Measurements from ENCODE around the gene PRSS36. TPM values are rescaled to one million over a fixed set of nuclear protein-coding genes. Genes with fewer than 3 reads are reported as not detected.

PRSS36 gene
- total and polyA plus RNA-seq, 9 of the 15 experiments (the other 6 are each of a cell fraction or from before 2014, with no cell fraction given) = 0.09 to 1.2 (median 0.54) TPM; not detected in 2

DNA sequence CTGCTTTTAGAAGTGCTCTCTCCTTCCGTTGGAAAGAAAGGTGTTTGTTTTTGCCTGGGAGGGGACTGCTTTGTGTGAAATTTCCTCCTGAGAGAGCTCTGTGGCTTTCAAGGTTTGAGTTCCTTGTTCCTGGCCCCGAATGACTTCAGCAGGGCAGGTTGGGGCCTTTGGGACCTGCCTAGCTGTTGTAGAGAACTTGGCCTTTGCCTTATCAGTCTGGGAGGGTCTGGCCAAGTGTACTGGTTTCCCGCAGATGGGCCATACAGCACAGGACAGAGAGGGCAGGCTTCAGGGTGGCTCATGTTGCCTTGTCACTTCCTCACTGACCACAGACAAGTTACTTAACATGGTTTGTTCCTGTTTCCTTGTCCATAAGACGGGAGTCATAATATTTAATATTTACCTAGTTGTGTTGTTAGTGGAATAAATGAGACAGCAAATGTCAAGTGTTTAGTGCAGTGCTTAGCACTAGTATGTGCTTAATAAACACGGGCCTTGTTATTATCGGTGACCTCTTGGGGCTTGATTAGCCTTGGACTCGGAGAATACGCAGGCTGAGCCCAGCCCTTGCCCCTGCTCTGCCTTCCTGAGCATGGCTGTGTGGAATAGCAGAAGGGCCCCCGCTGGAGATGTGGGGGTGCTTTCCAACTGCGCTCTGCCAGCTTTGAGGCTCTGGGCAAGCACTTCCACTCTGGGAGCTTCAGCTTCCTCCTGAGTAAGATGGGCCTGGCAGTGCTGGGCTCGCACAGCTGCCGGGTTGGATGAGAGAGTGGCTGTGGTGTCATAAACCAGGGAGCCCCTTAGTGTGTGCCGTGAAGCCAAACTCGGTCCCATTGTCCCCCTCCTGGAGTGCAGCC lies 20.9 kb downstream of the PRSS36 start (continued):
- TF ChIP-seq ZNF398 (CRISPR knock-in tag; IDR thresholded peaks at IDR 0.05) (no peak), PRPF4 (IDR thresholded peaks at IDR 0.05; ENCODE audit: insufficient read depth, low read depth, low read length, poor library complexity, severe bottlenecking) (no peak), L3MBTL2 (IDR thresholded peaks at IDR 0.05) (no peak), NCOA4 (IDR thresholded peaks at IDR 0.05; ENCODE audit: partially characterized antibody) (no peak), HBP1 (CRISPR knock-in tag; IDR thresholded peaks at IDR 0.05) (no peak), FIP1L1 (IDR thresholded peaks at IDR 0.05; ENCODE audit: low read depth, low read length, poor library complexity, severe bottlenecking) (no peak), NFIX (CRISPR knock-in tag; IDR thresholded peaks at IDR 0.05; ENCODE audit: low read depth) (no peak), RREB1 (CRISPR knock-in tag; IDR thresholded peaks at IDR 0.05) (no peak), NONO (IDR thresholded peaks at IDR 0.05; ENCODE audit: low read depth in 2 of 2, low read length in 1 of 2) (no peak), NR4A1 (CRISPR knock-in tag; IDR thresholded peaks at IDR 0.05) (no peak), NR4A1 (tag; IDR thresholded peaks at IDR 0.05) (no peak)
- TF ChIP-seq, protein P1, sequence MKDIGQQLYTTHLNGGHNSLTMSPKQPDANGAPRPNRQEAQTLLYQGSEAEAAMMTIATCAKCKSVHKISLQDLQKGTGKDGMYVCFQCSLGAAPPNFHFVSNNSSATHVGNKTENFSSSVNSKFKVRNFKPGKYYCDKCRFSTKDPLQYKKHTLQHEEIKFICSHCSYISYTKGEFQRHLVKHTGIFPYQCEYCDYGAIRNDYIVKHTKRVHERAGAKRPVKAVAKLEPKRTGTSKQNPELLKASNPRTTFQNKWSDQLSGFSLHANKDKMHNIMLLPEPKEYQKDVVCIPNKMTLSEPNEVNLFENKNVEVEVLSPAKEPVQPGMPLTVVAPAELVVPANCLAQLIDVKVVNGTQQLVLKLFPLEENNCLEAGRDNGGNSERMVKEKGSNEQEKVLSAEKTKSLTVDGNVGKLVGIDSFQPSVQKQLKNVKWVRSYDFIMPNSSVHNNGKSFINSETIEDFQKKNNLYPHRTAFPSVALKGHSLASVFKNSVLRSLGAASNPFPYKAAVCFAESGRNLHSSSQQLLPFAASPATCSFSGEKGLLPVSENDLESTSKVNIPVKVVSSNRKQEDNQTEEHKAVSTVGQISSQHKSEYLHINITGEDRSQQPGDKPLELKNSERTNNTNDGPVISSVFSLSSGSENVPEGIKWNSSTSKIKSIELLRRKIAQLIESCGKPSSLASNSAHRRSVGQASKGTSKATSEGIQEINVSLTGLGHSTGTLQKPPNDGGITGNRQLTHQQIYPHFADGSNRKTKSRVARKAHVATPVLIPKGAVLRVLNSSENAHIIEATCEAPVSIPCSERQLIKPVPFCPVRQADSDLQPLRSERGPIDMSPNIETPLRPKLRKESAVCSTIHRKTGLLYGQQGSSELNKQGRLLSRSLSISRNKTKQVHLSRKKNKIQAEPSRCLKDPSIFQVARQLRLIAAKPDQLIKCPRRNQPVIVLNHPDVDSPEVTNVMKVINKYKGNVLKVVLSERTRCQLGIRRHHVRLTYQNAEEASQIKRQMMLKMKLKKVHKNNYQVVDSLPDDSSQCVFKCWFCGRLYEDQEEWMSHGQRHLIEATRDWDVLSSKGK (CRISPR knock-in tag; IDR thresholded peaks at IDR 0.05) = no peak

All from K562 (cell line).